SK-MEL-5 (cell line): ENCODE results near the gene RCVRN. TPM values are rescaled to one million over a fixed set of nuclear protein-coding genes. Genes with fewer than 3 reads are reported as not detected.
A peak's percentile ranks its signal among the peaks of the same experiment; 100 is the strongest.
"Not testable (repeated sequence)": the region's sequence is repeated elsewhere in the genome, so short reads cannot be mapped to it uniquely, and the experiment has no call there.

ENCODE experiments used
- DNase-seq: peaks from one replicate; pipeline ENCODE4 v3.0.0-alpha.2; 2016; ENCODE audit warnings: low read depth, low spot score
- in situ Hi-C: cut with HindIII; loops from 2 replicates; pipeline ENCODE4 v1.10.0; 2016; ENCODE audit warnings: low sequenced_read_pairs, high pct_unique_total_duplicates, low pct_unique_long_range_greater_than_20kb
- total RNA-seq: library from RNA; depleted of rRNA; stranded (reverse); fragments of >200 nt; shearing (Covaris generic); gene quantifications from 2 replicates; pipeline ENCODE4 v1.2.3, GENCODE V29; 2014

Gene RCVRN
- total RNA-seq, 1 experiment from 2014 or later, result not detected

- no peak for DNase-seq
- in situ Hi-C loops, result no loop called here
These were observed 21.2 kb upstream of the RCVRN start for GRCh38 chr17:9926150-9926804.

- in situ Hi-C loops, result no loop called here
- DNase-seq, result no peak
These were observed 20.4 kb upstream of the RCVRN start for GRCh38 chr17:9925457-9925856.

- in situ Hi-C loops, result no loop called here
These were observed 19.7 kb upstream of the RCVRN start for GRCh38 chr17:9924735-9925191.

GRCh38 chr17:9922012-9922848 lies 17.2 kb upstream of the RCVRN start:
- in situ Hi-C loops, result no loop called here
- no peak for DNase-seq

More at GRCh38 chr17:9924735-9925191, 19.7 kb upstream of the RCVRN start:
- DNase-seq, result peak; percentile 91

- in situ Hi-C loops, DNase-seq: not testable (repeated sequence)
These were observed 16.1 kb upstream of the RCVRN start for GRCh38 chr17:9921216-9921615.

- DNase-seq, result no peak
- in situ Hi-C loops, result no loop called here
These were observed 13.8 kb upstream of the RCVRN start for GRCh38 chr17:9918804-9919352.

GRCh38 chr17:9918352-9918751 lies 13.3 kb upstream of the RCVRN start:
- in situ Hi-C loops, result no loop called here

GRCh38 chr17:9917801-9918200 lies 12.7 kb upstream of the RCVRN start:
- in situ Hi-C loops, result no loop called here
- DNase-seq, result no peak

More at GRCh38 chr17:9918352-9918751, 13.3 kb upstream of the RCVRN start:
- no peak for DNase-seq

GRCh38 chr17:9917131-9917530 lies 12.1 kb upstream of the RCVRN start:
- no peak for DNase-seq
- in situ Hi-C loops, result no loop called here

GRCh38 chr17:9916108-9916507 lies 11.0 kb upstream of the RCVRN start:
- in situ Hi-C loops, result no loop called here
- no peak for DNase-seq

GRCh38 chr17:9913476-9913875 lies 8.4 kb upstream of the RCVRN start:
- in situ Hi-C loops, result no loop called here
- no peak for DNase-seq

- in situ Hi-C loops, result no loop called here
- DNase-seq, result no peak
These were observed 7.3 kb upstream of the RCVRN start for GRCh38 chr17:9912121-9913099.

- in situ Hi-C loops, result no loop called here
- no peak for DNase-seq
These were observed 6.0 kb upstream of the RCVRN start for GRCh38 chr17:9911089-9911488.

GRCh38 chr17:9908649-9909042 lies 3.6 kb upstream of the RCVRN start:
- in situ Hi-C loops, result no loop called here
- DNase-seq, result no peak

GRCh38 chr17:9907883-9908648 lies 3.0 kb upstream of the RCVRN start:
- no peak for DNase-seq
- in situ Hi-C loops, result no loop called here

GRCh38 chr17:9907131-9907530 lies 2.1 kb upstream of the RCVRN start:
- no peak for DNase-seq
- in situ Hi-C loops, result no loop called here

- in situ Hi-C loops, result no loop called here
- no peak for DNase-seq
These were observed 1.5 kb upstream of the RCVRN start for GRCh38 chr17:9906616-9907015.
